ENCODE measurements around the gene HENMT1. TPM values are rescaled to one million over a fixed set of nuclear protein-coding genes. Genes with fewer than 3 reads are reported as not detected.
"Not testable (repeated sequence)": the region's sequence is repeated elsewhere in the genome, so short reads cannot be mapped to it uniquely, and the experiment has no call there.

Gene HENMT1
- total RNA-seq, 2 donors from 2014 or later, result 3.0 to 5.7 TPM

DNA sequence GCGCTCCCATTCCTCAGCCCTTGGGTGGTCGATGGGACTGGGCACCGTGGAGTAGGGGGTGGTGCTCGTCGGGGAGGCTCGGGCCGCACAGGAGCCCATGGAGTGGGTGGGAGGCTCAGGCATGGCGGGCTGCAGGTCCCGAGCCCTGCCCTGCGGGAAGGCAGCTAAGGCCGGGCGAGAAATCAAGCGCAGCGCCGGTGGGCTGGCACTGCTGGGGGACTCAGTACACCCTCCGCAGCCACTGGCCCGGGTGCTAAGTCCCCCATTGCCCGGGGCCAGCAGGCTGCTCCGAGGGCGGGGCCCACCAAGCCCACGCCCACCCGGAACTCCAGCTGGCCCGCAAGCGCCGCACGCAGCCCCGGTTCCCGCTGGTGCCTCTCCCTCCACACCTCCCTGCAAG lies 20.0 kb downstream of the HENMT1 start:
- intact Hi-C loops (cut with DNase I), result loop anchor here in 1 of 2 donors (2.0 kb wide), 1 partner anchor 128 kb away; no protein-coding TSS in a partner anchor
- DNase-seq (ENCODE audit: low spot score), result not testable (repeated sequence)

DNA sequence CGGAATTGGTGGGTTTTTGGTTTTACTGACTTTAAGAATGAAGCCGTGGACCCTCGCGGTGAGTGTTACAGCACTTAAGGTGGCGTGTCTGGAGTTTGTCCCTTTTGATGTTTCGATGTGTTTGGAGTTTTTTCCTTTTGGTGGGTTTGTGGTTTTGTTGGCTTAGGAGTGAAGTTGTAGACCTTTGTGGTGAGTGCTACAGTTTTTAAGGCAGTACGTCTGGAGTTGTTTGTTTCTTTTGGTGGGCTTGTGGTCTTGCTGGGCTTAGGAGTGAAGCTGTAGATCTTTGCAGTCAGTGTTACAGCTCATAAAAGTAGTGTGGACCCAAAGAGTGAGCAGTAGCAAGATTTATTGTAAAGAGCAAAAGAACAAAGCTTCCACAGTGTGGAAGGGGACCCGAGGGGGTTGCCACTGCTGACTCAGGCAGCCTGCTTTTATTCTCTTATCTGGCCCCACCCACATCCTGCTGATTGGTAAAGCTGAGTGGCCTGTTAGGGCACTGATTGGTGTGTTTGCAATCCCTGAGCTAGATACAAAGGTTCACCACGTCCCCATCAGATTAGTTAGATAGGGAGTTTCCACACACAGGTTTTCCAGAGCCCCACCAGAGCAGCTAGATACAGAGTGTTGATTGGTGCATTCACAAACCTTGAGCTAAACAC lies 20.9 kb downstream of the HENMT1 start:
- intact Hi-C loops (cut with DNase I), result loop anchor here in 1 of 2 donors (2.0 kb wide), 1 partner anchor 127 kb away; no protein-coding TSS in a partner anchor
- no peak for DNase-seq (ENCODE audit: low spot score)

DNA sequence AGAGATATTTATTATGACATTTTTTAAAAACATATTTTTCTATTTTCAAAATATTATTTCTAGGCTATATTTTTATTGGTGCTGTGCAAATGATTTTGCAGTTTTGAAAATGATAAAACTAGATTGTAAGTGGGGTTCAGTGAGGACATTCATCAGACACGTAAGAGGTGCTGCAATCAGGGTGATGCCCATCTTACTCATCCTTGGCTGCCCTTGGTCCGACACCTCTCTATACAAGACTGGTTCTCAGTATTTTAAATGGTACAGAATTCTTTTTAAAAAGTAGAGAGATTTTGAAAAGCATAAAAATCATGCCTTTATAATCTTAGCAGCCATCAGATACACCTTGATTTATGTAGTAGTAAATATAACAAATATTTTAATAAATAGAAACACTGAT lies 24.0 kb downstream of the HENMT1 start:
- DNase-seq (ENCODE audit: low spot score), result no peak
- intact Hi-C loops (cut with DNase I), result no loop called here

DNA sequence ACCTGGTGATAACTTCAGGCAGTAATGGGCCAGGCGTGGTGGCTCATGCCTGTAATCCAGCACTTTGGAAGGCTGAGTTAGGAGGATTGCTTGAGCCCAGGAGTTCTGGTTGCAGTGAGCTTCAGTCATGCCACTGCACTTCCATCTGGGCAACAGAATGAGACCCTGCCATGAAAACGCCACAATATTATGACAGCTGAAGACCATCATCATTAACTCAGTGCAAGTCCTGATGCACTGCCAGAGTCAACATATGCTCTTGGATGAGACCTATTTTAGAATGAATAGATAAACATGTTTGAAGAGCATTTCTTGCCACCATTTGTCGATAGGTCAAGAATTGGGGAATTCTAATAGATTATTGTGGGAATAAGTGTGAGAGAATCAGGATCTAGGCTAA lies 26.4 kb downstream of the HENMT1 start:
- DNase-seq (ENCODE audit: low spot score), result no peak
- intact Hi-C loops (cut with DNase I), result no loop called here

DNA sequence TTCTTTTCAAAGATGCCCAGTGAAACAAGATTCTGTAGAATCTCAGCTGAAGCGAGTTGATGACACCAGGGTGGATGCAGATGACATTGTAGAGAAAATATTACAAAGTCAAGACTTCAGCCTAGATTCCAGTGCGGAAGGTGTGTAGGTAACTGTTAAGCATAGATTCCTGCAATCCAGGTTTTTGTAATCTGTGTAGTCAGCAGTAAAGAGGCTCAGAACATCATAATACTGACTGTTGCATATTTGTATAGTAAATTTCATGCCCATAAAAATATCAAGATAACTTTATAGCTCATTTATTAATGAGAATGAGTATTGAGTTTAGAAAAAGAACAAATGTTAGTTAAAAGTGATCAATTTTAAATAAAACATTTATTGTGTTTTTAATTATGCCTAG lies 32.2 kb downstream of the HENMT1 start:
- intact Hi-C loops (cut with DNase I), result no loop called here
- DNase-seq (ENCODE audit: low spot score), result no peak

DNA sequence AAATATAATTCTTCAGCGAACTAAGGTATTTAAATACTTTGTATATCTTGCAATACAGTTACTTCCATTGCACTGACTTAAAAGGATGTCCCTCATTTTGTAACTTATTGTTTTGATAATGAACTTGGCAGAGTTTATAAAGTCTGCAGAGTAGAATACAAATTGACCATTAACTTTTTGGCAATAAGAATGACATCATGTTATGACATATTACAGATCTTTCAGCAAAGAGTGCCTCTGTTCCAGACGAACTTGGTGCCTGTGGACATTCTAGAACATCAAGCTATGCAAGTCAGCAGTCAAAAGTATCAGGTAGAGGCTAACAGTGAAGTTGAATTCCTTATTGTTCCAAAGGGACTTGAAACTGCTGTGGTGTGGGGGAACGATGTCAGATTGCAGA lies 32.9 kb downstream of the HENMT1 start:
- intact Hi-C loops (cut with DNase I), result no loop called here
- DNase-seq (ENCODE audit: low spot score), result no peak

DNA sequence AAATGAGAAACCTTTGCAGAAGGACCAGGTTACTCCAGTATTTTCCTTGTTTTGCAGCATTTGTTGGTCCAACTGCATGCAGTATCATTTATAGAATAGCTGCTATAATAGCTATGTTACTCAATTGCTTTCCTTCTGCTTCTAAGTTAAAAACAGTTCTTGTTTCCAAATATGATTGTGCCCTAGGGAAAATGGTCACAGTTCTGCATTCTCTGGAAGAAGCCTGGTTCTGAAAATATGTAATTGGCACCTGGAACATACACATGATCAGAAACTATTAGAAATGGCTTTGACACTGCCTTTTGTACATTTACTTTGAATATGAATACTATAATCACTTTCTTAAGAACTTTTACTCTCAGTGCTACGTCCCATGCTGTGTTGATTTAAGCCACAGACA lies 33.6 kb downstream of the HENMT1 start:
- intact Hi-C loops (cut with DNase I), result no loop called here
- no peak for DNase-seq (ENCODE audit: low spot score)

DNA sequence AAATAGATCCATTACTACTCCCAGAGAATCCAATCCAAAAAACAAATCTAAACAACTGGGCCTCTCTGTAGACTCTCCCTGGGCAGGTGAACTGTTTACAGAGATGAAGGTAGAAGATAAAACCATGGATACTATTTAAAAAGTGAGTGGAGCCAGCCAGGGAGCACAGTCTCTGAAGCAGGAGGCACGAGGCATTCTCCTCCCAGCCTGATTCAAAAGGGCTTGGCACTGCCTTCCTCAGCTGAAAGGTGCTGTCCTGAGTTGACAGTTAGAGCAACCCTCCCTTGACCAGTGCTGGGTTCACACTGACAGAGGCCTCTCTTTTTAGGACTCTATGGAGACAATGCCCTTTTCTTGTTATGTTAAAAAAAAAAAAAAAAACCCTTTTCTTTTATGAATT lies 36.8 kb downstream of the HENMT1 start:
- intact Hi-C loops (cut with DNase I), result no loop called here
- DNase-seq (ENCODE audit: low spot score), result no peak

DNA sequence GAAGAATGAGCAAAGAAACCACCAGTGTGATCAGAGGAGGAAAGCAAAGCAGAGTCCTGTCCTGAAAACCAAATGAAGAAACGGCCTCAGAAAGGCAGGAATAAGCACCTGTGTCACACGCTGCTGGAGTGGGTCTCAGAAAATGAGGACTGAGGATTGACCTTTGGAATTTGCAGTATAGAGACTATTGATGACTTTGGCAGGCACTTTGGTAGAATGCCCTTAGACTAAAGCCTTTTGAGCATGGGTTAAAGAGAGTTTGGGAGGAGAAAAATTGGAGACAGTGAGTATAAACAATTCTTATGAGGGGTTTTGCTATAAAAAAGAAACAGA lies 43.2 kb downstream of the HENMT1 start:
- intact Hi-C loops (cut with DNase I), result no loop called here
- no peak for DNase-seq (ENCODE audit: low spot score)

DNA sequence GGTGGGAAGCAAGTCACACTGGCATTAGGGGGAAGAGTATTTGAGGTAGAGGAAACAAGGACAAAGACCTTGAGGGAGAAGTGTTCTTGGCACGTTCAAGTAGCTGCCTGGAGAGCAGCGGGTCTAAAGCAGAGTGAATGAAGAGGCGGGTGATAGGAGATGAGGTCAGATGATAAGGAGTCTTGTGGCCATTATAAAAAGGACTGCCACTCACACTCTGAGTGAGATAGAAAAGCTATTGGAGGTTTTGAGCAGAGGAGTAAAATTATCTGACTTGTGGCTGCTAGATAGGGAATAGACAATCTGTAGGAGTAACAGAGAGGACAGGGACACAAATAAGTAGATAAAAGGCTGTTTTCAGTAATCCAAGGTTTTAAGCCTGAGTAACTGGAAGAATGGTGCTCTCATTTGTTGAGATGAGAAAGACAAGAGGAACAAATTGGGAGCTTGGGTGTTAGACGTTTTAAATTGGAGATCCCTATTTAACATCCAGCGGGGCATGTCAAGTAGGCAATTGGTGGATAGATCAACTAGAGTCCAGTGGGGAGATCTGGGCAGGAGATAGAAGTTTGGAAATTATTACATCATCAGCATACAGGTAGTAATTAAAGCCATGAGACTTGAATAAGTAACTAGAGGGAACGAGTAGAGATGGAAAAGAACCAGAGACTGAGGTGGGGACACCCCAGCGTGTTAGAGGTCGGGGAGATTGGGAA lies 43.7 kb downstream of the HENMT1 start:
- intact Hi-C loops (cut with DNase I), result no loop called here
- DNase-seq (ENCODE audit: low spot score), result no peak

DNA sequence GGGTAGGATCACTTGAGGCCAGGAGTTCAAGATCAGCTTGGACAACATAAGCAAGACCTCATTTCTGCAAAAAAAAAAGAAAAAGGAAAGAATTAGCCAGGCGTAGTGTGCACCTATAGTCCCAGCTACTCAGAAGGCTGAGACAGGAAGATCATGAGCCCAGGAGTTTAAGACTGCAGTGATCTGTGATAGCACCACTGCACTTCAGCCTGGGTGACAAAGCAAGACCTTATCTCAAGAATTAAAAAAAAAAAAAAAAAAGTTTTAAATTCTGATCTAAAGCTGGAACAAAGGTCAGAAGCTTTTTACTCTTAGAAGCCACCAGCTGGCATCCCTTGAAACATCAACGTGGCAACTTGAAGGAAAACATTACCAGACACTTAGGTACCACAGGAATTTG lies 45.3 kb downstream of the HENMT1 start:
- DNase-seq (ENCODE audit: low spot score), result no peak
- intact Hi-C loops (cut with DNase I), result no loop called here

DNA sequence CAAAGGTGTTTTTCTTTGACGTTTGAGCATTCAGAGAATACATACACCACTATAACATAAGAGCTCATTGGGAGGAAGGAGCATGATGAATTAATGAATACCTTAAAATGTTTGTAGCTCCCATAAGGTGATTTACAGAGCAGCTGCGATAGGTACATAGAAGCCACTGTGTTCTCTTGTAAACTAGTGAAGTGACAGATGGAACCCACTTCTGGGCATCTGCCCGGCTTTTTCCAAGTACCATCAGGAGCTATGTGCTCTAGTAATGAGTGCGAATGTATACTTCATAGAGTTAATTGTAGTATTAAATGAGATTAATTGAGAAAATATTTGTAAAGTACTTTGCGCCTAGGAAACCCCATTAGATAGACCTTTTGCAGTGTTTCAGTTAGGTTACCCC lies 48.4 kb downstream of the HENMT1 start:
- no peak for DNase-seq (ENCODE audit: low spot score)
- intact Hi-C loops (cut with DNase I), result no loop called here

DNA sequence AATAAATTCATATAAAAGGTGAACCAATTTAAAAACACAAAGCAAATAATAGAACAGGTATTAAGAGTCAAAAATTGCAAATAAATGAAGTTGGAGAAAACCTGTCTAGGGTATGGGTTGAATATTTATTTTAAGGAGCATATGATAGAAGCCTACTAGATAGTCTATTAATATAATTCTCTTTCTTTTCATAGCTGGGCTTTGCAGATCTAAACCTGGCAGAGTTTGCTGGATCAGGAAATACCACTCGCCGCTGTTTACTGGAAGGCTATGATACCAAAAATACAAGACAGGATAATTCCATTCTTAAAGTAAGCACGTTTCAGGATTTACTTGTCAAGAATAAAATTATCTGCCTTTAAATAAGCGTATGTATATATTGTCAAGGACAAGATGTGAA lies 48.9 kb downstream of the HENMT1 start:
- DNase-seq (ENCODE audit: low spot score), result no peak
- intact Hi-C loops (cut with DNase I), result no loop called here

DNA sequence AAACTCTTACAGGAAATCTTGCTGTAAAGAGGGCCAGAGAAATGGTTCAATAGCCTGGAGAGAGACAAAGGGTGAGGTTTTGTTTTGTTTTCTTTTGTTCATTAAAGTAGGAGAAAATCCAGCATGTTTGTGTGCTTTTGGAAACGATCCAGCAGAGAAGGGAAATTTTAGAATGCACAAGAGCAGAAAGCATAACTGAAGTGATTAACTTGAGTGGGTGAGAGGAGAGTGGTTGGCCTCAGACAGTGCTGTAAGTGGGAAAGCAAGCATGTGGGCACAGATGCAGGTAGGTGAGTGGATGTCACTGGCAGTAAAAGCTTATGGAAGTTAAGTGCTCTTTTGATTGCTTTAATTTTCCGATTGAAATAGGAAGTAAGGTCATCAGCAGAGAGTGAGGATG lies 50.8 kb downstream of the HENMT1 start:
- no peak for DNase-seq (ENCODE audit: low spot score)
- intact Hi-C loops (cut with DNase I), result no loop called here

DNA sequence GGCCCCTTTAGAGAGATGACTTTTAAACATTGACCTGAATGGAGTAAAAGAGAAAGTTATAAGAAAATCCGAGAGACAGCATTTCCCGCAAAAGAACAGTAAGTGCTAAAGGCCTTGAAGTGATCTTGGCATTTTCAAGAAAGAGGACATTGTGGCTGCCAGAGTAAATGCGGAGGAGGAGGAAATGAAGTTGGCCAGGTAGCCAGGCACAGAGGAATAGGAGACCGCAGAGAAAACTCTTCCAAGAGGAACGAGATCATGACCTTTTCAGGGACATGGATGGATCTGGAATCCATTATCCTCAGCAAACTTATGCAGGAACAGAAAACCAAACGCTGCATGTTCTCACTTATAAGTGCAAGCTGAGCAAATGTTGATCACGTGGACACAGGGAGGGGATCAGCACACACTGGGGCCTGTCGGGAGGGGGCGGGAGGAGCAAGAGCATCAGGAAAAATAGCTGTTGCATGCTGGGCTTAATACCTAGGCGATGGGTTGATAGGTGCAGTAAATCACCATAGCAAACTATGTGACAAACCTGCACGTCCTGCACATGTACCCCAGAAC lies 51.3 kb downstream of the HENMT1 start:
- intact Hi-C loops (cut with DNase I), result no loop called here
- no peak for DNase-seq (ENCODE audit: low spot score)

DNA sequence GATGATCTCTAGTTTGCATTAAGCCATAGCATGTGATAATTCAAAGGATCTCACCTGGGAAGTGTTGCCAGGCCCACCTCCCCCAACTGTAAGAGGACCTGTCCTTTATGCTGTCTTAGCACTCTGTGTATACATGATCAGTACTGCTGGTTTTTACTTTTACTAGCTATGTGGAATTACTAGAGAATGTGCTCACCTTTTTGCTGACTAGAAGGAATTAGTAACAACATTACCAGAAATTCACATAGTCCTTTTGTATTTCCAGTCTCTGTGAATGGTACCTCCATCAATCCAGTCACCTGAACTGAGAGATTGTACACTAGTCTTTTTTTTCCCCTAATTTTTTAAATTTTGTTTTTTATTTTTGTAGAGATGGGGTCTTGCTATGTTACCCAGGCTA lies 54.4 kb downstream of the HENMT1 start:
- DNase-seq (ENCODE audit: low spot score), result no peak
- intact Hi-C loops (cut with DNase I), result no loop called here

DNA sequence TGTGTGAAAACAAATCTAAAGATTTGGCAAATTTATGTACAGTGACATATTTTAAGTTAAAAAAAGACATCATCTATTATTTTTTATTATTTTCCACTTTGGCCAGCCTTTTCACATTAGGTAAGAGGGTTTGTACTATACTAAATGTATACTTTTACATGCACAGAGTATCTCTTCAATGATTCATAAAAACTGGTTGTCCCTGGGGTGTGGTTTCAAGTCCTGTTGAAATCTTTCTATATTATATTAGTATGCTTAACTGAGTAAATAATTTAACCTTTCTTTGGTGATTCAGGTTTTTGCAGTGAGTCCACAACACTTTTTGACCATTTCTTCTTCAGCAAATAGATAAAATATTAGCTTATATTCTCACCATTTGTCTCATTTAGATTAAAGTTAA lies 55.3 kb downstream of the HENMT1 start:
- no peak for DNase-seq (ENCODE audit: low spot score)
- intact Hi-C loops (cut with DNase I), result no loop called here

DNA sequence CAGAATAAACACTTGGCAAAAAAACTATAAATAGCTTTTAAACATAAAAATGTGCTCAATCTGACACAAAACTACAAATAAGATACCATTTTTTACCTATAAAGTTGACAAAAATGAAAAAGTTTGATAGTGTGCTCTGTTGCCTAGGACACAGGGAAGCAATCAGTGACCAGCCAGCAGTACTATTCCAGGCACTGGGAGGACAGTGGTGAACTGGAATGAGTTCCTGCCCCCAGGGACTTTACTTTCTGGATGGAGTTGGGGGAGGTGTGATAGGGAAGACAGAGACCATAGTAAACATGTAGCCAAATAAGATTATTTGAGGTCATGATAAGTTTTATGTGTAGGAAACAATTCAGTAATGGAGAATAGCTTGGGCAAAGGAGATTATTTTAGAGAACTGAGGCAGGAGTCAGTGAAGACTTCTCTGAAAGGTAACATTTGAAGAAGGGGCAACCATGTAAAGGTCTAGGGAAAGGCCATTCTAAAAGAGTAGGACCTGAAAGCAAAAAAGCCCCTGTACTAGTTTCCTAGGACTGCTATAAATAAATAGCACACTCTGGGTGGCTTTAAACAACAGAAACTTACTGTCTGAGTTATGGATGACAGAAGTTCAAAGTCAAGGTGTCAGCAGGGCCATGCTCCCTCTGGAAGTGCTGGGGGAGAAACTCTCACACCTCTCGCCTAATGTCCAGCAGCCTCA lies 59.0 kb downstream of the HENMT1 start:
- intact Hi-C loops (cut with DNase I), result no loop called here
- DNase-seq (ENCODE audit: low spot score), result no peak

DNA sequence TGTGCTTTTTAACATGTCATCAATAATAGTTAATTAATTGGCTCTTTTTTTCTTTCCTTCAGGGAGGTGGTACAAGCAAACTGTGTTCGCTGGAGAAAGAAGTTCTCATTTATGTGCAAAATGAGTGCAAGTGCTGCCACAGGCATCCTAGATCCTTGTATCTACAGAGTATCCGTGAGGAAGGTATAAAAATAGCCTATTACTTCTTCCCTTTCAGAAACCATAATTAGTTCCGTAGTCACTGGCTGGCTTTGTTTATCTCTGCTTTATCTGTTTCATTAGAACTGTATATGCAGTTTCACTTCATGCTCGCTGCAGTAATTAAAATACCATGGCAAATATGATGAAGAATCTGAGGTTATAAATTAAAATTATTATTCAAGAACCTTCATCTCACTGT lies 60.4 kb downstream of the HENMT1 start:
- intact Hi-C loops (cut with DNase I), result no loop called here
- DNase-seq (ENCODE audit: low spot score), result no peak

DNA sequence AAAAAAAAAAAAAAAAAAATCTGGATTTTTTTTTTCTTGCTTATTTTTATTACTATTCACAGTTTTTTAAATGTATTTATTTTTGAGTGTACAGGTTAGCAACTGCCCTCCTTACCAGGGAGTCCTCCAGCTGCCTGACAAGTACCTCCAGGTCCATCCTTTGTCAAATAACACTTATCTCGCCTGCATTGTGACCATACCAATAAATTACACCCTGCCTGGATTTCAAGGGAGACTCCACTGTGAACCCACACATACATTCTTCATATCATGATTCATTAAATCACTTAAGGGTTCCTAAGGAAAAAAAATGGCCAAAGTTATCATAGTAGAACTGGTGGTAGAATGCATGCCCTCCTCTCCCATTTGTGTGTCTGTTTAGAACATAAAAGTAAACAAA lies 62.6 kb downstream of the HENMT1 start:
- intact Hi-C loops (cut with DNase I), result no loop called here
- DNase-seq (ENCODE audit: low spot score), result no peak
